Progenitor cell of endocrine pancreas (in vitro differentiated cells): Measurements from ENCODE around the gene CPEB4. TPM values are rescaled to one million over a fixed set of nuclear protein-coding genes. Genes with fewer than 3 reads are reported as not detected.

Experiments used
- DNase-seq: peaks from one replicate; pipeline ENCODE4 v3.0.0; 2021; ENCODE audit warnings: low spot score; ENCODE audit not compliant: unreplicated experiment
- H3K27ac Mint-ChIP-seq: 2 replicates; pipeline ENCODE4 v1.8.0; 2021; ENCODE audit warnings: mild to moderate bottlenecking, moderate library complexity, mixed read lengths
- H3K27me3 Mint-ChIP-seq: 2 replicates; pipeline ENCODE4 v1.8.0; 2021; ENCODE audit warnings: mixed read lengths
- H3K36me3 Mint-ChIP-seq: 2 replicates; pipeline ENCODE4 v1.8.0; 2022; ENCODE audit warnings: mixed read lengths; ENCODE audit not compliant: insufficient read depth
- H3K4me1 Mint-ChIP-seq: 2 replicates; pipeline ENCODE4 v1.8.0; 2021; ENCODE audit warnings: low read depth, mixed read lengths
- H3K4me3 Mint-ChIP-seq: 2 replicates; pipeline ENCODE4 v1.8.0; 2021; ENCODE audit warnings: low read depth, mild to moderate bottlenecking, moderate library complexity, mixed read lengths
- H3K9me3 Mint-ChIP-seq: 2 replicates; pipeline ENCODE4 v1.8.0; 2021; ENCODE audit warnings: low read depth, mixed read lengths
- total RNA-seq: library from RNA; stranded (reverse); gene quantifications from 2 replicates; pipeline ENCODE4 v1.2.1, GENCODE V29; 2021
- TF ChIP-seq, protein P1 (sequence below): fragments of 200-600 bp; sonication (generic); IDR thresholded peaks from one replicate; pipeline ENCODE4 v1.5.0; 2021; ENCODE audit warnings: antibody characterized with exemption, mild to moderate bottlenecking; ENCODE audit not compliant: unreplicated experiment

Gene CPEB4
- total RNA-seq, 1 donor from 2014 or later = 16.7 TPM

DNA sequence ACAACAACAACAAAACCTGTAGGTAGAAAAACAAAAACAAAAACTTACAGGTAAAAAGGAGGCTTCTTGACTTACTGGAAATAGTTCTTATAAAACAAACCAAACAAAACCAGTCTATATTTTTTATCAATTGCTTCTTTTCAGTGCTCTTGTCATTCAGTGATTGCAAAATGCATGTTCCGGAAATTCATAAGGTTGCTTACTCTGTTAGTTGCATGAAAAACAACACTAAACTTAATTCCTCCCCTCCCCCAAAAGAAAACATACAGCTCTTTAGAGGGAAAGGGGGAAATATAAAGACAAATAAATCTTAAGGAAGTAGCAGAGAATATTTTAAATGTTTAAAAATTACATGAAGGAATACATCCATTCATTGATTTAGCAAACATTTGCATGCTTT, 19.1 kb downstream of the CPEB4 start:
- no peak for DNase-seq
- TF ChIP-seq, protein P1, sequence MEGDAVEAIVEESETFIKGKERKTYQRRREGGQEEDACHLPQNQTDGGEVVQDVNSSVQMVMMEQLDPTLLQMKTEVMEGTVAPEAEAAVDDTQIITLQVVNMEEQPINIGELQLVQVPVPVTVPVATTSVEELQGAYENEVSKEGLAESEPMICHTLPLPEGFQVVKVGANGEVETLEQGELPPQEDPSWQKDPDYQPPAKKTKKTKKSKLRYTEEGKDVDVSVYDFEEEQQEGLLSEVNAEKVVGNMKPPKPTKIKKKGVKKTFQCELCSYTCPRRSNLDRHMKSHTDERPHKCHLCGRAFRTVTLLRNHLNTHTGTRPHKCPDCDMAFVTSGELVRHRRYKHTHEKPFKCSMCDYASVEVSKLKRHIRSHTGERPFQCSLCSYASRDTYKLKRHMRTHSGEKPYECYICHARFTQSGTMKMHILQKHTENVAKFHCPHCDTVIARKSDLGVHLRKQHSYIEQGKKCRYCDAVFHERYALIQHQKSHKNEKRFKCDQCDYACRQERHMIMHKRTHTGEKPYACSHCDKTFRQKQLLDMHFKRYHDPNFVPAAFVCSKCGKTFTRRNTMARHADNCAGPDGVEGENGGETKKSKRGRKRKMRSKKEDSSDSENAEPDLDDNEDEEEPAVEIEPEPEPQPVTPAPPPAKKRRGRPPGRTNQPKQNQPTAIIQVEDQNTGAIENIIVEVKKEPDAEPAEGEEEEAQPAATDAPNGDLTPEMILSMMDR = no peak
- no peaks in the 10 kb centered on the region for H3K9me3 Mint-ChIP-seq
- H3K27me3 Mint-ChIP-seq = no peaks in the 10 kb centered on the region
- no peak overlapping the region for H3K27ac Mint-ChIP-seq
- H3K4me1 Mint-ChIP-seq = peaks cover 2% of the 10 kb centered on the region
- H3K4me3 Mint-ChIP-seq = no peak overlapping the region
- peaks cover 2% of the 10 kb centered on the region for H3K36me3 Mint-ChIP-seq

DNA sequence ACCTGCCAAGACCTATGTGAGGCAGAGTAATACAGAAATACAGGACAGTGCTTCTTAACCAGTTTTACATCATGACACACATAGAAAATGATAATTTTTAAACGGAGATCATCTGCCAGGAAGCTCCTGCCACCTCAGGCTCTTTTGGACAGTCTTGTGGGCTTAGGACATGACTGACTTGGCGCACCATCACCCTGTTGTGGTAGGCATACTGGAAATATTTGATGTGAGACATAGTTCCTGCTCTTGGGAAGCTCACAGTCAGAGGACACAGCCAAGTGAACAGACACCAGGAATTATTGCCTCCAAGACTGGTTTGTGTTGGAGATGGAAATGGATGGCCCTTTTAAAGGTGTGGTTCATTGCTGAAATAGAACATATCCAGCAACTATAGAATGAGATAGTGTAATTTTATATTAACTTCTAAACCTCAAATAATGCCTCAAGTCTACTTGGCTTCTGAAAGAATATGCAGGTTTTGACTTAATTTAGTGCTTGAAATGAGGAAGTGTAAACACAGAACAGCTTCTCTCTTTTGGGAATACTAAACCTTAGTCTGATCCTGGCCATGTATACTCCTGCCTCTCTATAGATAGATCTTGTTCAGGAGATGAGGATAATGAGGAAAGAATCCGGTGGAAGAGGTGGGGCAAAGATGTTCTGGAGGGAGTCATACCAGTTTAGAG, 19.7 kb downstream of the CPEB4 start:
- no peaks in the 10 kb centered on the region for H3K27me3 Mint-ChIP-seq
- no peak for DNase-seq
- peaks cover under 1% of the 10 kb centered on the region for H3K4me1 Mint-ChIP-seq
- no peak overlapping the region for H3K27ac Mint-ChIP-seq
- H3K9me3 Mint-ChIP-seq = no peaks in the 10 kb centered on the region
- TF ChIP-seq, protein P1 = no peak
- H3K4me3 Mint-ChIP-seq = no peak overlapping the region
- H3K36me3 Mint-ChIP-seq = peaks cover 2% of the 10 kb centered on the region

DNA sequence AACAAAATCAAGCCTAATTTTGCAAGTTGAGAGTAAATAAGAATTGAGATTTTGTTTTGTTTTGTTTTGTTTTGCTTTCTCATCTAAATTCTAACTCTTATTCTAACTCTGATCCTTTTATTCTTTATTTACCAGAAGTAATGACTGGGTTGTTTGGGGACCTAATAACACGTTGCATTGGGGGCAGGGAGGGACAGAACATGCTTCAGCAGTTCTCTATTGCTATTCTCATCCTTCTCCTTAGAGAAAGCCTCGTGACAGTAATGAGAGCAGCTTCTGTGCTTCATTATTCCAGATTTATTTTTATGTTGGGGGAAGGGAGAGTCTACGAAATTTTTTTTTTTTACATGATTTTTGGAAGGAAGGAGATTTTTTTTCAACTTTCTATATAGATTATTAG, 21.1 kb downstream of the CPEB4 start:
- no peaks in the 10 kb centered on the region for H3K9me3 Mint-ChIP-seq
- H3K27me3 Mint-ChIP-seq = no peaks in the 10 kb centered on the region
- no peaks in the 10 kb centered on the region for H3K4me1 Mint-ChIP-seq
- no peak overlapping the region for H3K27ac Mint-ChIP-seq
- no peak for DNase-seq
- peaks cover 2% of the 10 kb centered on the region for H3K36me3 Mint-ChIP-seq
- no peak overlapping the region for H3K4me3 Mint-ChIP-seq
- TF ChIP-seq, protein P1 = no peak

DNA sequence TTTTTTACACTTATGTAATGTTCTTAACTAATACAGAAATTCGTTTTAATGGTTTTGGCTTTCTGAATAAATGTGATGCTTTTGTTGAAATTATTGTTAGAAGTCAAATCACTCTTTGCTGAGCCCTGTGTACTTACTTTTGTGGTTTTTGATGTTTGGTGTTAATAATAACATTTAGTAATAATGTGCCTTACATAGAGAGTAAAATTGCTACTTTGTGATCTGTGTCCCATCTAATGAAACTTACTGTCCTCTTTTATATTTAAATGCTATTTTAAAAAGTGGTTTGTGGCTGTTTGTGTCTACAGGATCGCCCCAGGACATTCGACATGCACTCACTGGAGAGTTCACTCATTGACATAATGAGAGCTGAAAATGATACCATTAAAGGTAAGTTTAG, 22.1 kb downstream of the CPEB4 start:
- no peaks in the 10 kb centered on the region for H3K9me3 Mint-ChIP-seq
- TF ChIP-seq, protein P1 = no peak
- no peak overlapping the region for H3K27ac Mint-ChIP-seq
- no peak for DNase-seq
- no peak overlapping the region for H3K4me3 Mint-ChIP-seq
- H3K27me3 Mint-ChIP-seq = no peaks in the 10 kb centered on the region
- H3K4me1 Mint-ChIP-seq = no peaks in the 10 kb centered on the region
- H3K36me3 Mint-ChIP-seq = peaks cover 2% of the 10 kb centered on the region

DNA sequence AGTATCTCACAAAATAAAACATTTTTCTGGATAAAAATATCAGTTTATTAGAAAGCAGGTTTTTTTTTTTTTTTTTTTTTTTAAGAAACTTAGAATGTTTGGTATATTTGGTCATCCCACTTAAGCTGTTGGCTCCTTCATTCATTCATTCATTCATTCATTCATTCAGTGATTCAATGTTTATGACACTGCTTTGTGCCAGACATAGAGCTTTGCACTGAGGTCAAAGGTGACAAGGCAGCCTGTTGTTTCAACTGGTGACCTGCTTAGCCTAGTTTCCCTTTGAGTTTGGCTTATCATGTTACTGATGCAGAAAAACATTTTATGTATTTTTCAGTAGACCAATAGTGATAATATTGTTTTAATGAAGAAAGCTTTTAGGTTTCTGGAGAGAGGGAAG, 23.5 kb downstream of the CPEB4 start:
- H3K36me3 Mint-ChIP-seq = peaks cover 2% of the 10 kb centered on the region
- no peaks in the 10 kb centered on the region for H3K27me3 Mint-ChIP-seq
- no peaks in the 10 kb centered on the region for H3K4me1 Mint-ChIP-seq
- no peak for DNase-seq
- TF ChIP-seq, protein P1 = no peak
- no peak overlapping the region for H3K27ac Mint-ChIP-seq
- no peak overlapping the region for H3K4me3 Mint-ChIP-seq
- H3K9me3 Mint-ChIP-seq = no peaks in the 10 kb centered on the region
